Esophagus muscularis mucosa (tissue), 4 donors: Measurements from ENCODE around the gene CDK14.

Source experiments
- CTCF ChIP-seq, 3 experiments: fragments of 200-600 bp in 2 of 3; fragments of 450-650 bp in 1 of 3; sonication (generic) in 2 of 3; IDR thresholded peaks; one replicate each; pipeline ENCODE4 v1.5.1; 2017 to 2019; ENCODE audit warnings: antibody characterized with exemption in 3 of 3, mild to moderate bottlenecking in 2 of 3, moderate library complexity in 1 of 3
- EP300 ChIP-seq: sonication (generic); formaldehyde crosslinking; IDR thresholded peaks from one replicate; pipeline ENCODE4 v1.6.1; 2017; ENCODE audit warnings: antibody characterized with exemption
- POLR2AphosphoS5 ChIP-seq, 2 donors: sonication (generic); formaldehyde crosslinking; IDR thresholded peaks; one replicate each; pipeline ENCODE4 v1.6.1; 2017; ENCODE audit warnings: antibody characterized with exemption in 2 of 2

GRCh38 chr7:90923541-90923997 lies 327.4 kb downstream of the CDK14 start:
- TF ChIP-seq CTCF (IDR thresholded peaks at IDR 0.05) = no peak
- no peak for TF ChIP-seq EP300
- TF ChIP-seq POLR2AphosphoS5 (IDR thresholded peaks at IDR 0.05) = no peak
